HepG2 (cell line): ENCODE results near the gene ANKRD52. TPM values are rescaled to one million over a fixed set of nuclear protein-coding genes. Genes with fewer than 3 reads are reported as not detected.
A peak's percentile ranks its signal among the peaks of the same experiment; 100 is the strongest.

Source experiments
- ARID4A ChIP-seq: sonication (generic); formaldehyde crosslinking; IDR thresholded peaks from 2 replicates; pipeline ENCODE4 v1.5.0; 2020; ENCODE audit warnings: mild to moderate bottlenecking, missing genetic modification reagents, borderline replicate concordance
- ESRRA ChIP-seq: sonication (generic); formaldehyde crosslinking; IDR thresholded peaks from 2 replicates; pipeline ENCODE4 v1.5.1; 2020; ENCODE audit warnings: mild to moderate bottlenecking, low read depth, missing genetic modification reagents
- GATAD1 ChIP-seq: IDR thresholded peaks from 2 replicates; pipeline ENCODE4 v1.6.1; 2016; ENCODE audit warnings: missing genetic modification reagents, missing compliant biosample characterization
- HNRNPL ChIP-seq: fragments of 200-400 bp; formaldehyde crosslinking; IDR thresholded peaks from 2 replicates; pipeline ENCODE4 v1.6.1; 2017; ENCODE audit warnings: mild to moderate bottlenecking, low read depth, low read length
- KLF13 ChIP-seq: sonication (generic); formaldehyde crosslinking; IDR thresholded peaks from 2 replicates; pipeline ENCODE4 v1.4.0; 2020; ENCODE audit warnings: mild to moderate bottlenecking, missing genetic modification reagents
- PATZ1 ChIP-seq: sonication (generic); formaldehyde crosslinking; IDR thresholded peaks from 2 replicates; pipeline ENCODE4 v1.4.0; 2020; ENCODE audit warnings: missing genetic modification reagents
- SCMH1 ChIP-seq: sonication (generic); formaldehyde crosslinking; IDR thresholded peaks from 2 replicates; pipeline ENCODE4 v1.9.0; 2021; ENCODE audit warnings: missing genetic modification reagents, mild to moderate bottlenecking, borderline replicate concordance
- THAP9 ChIP-seq: sonication (generic); formaldehyde crosslinking; IDR thresholded peaks from 2 replicates; pipeline ENCODE4; 2020; ENCODE audit warnings: missing genetic modification reagents, mild to moderate bottlenecking, borderline replicate concordance
- WIZ ChIP-seq: sonication (generic); formaldehyde crosslinking; IDR thresholded peaks from 2 replicates; pipeline ENCODE4 v1.5.1; 2020; ENCODE audit warnings: mild to moderate bottlenecking, missing genetic modification reagents
- ZHX1 ChIP-seq: sonication (generic); formaldehyde crosslinking; IDR thresholded peaks from 2 replicates; pipeline ENCODE4 v1.8.1; 2022; ENCODE audit warnings: low read depth, mild to moderate bottlenecking, missing genetic modification reagents
- ZNF331 ChIP-seq: sonication (generic); formaldehyde crosslinking; IDR thresholded peaks from 2 replicates; pipeline ENCODE4 v1.4.0; 2020; ENCODE audit warnings: missing genetic modification reagents
- ZNF503 ChIP-seq: sonication (generic); formaldehyde crosslinking; IDR thresholded peaks from 2 replicates; pipeline ENCODE4 v1.4.0; 2020; ENCODE audit warnings: missing genetic modification reagents
- ZNF556 ChIP-seq: sonication (generic); formaldehyde crosslinking; IDR thresholded peaks from 2 replicates; pipeline ENCODE4 v1.4.0; 2020; ENCODE audit warnings: mild to moderate bottlenecking, missing genetic modification reagents, borderline replicate concordance
- polyA plus RNA-seq, 8 experiments: library from polyadenylated mRNA; depleted of rRNA in 3 of 8; stranded (reverse) in 7 of 8; unstranded in 1 of 8; fragments of >200 nt; fragmentation: Illumina TruSeq in 4 of 8; extraction: Trizol in 4 of 8; gene quantifications; 2 replicates each; pipeline versions ENCODE4 v1.2.1 to v1.2.3, GENCODE V29; 2011 to 2016; ENCODE audit warnings: low read depth in 4 of 8, missing spikeins in 1 of 8, mixed read lengths in 1 of 8; ENCODE audit not compliant: insufficient read depth in 1 of 8
- total RNA-seq, 5 experiments: library from RNA; depleted of rRNA; stranded (reverse); fragments of >200 nt; fragmentation: Illumina TruSeq; extraction: Trizol; gene quantifications; 2 replicates each; pipeline ENCODE4 v1.2.3, GENCODE V29; 2016; ENCODE audit warnings: low read depth in 1 of 5

The ANKRD52 gene
- total and polyA plus RNA-seq, 2 of the 13 experiments (the other 11 are each of a cell fraction or from before 2014, with no cell fraction given) = 7.8 to 9.2 TPM

GRCh38 chr12:56221757-56222530 lies 36.2 kb downstream of the ANKRD52 start, which contains the start of gene RNF41 (continued):
- TF ChIP-seq PATZ1 (CRISPR knock-in tag) (no peak), ZHX1 (CRISPR knock-in tag) (no peak), GATAD1 (CRISPR knock-in tag) (peak; percentile 84), ZNF503 (peak; percentile 60), ESRRA (no peak), KLF13 (no peak), WIZ (CRISPR knock-in tag) (peak; percentile 57; the same call in 1 of the 2 replicates), ARID4A (peak; percentile 87), SCMH1 (CRISPR knock-in tag) (no peak), HNRNPL (no peak), ZNF331 (peak; percentile 75), ZNF556 (CRISPR knock-in tag) (peak; percentile 87; the same call in 1 of the 2 replicates), THAP9 (CRISPR knock-in tag) (peak; percentile 80)
